ENCODE data around the gene TP73.

Gene TP73

DNA sequence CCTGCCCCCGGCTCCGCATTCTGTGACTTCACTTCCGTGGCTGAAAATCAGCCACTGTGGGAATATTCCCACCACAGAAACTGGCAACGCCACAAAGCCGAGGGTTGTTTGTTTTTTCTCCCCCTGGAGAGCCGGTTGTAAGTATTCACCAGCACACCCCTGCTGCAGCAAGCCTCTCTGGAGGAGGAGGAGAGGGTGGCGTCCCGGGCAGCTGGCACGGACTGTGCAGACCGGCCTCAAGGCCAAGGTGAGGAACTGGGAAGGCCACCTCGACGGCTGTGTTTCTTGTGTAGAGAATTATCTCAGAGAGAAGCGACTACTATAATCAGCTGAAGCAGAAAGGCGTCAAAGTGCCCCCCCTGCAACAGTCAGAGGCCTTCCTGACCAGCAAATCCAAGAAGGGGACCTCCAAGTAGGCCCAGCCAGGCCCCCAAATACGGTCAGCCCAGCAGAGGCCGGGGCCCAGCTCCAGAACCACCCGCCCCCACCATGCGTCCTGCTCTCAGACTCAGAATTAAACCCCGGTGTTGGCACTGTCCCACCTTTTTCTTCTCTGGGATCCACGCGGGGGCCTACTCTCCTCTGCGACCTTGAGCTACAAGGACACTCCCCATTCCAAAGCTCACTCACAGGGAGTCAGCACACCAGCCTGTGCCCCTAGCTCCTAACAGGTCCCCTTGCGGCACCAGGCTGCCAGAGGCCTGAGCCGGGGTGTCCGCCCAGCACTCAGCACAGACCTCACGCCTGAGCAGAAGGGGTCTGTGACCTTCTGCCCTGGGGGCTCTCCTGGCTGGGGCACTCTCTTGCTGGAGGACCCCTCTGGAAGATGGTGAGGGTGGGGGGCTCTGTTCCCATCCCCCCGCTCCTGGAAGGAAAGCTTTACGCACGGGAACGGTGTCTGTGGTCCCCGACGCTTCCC is 119.1 kb downstream of the TP73 start:
- peak in 2 of 3 experiments; percentile 44 to 49 for DNase-seq

DNA sequence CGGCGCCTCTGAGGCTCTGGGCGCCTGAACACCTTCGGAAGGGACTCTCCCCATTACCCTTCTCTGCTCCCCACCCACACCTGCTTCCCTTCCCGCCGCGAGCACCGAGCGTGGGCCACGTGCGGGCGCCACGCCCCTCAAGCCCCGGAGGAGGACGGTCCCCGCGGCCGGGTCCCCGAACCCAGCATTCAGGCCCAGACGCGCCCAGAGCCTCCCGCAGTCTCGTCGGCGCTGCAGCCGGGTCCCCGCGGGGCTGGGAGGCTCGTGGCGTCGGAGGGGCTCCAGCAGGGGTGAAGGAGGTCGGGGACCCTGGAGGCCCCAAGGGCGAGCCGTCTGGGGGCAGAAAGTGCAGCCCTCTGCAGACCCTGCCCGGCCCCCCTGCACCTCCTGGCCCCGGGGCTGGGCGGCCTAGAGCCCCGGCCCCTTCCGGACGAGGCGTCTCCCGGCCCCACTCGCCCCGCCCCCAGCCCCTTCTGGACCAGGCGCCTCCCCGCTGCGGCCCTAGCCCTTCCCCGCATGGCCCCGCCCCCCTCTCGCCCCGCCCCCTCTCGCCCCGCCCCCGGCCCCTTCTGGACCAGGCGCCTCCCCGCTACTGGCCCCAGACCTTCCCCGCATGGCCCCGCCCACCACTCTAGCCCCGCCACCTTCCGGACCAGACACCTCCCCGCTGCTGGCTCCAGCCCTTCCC is 119.9 kb downstream of the TP73 start:
- peak; percentile 67 to 85 (median 81) for DNase-seq

DNA sequence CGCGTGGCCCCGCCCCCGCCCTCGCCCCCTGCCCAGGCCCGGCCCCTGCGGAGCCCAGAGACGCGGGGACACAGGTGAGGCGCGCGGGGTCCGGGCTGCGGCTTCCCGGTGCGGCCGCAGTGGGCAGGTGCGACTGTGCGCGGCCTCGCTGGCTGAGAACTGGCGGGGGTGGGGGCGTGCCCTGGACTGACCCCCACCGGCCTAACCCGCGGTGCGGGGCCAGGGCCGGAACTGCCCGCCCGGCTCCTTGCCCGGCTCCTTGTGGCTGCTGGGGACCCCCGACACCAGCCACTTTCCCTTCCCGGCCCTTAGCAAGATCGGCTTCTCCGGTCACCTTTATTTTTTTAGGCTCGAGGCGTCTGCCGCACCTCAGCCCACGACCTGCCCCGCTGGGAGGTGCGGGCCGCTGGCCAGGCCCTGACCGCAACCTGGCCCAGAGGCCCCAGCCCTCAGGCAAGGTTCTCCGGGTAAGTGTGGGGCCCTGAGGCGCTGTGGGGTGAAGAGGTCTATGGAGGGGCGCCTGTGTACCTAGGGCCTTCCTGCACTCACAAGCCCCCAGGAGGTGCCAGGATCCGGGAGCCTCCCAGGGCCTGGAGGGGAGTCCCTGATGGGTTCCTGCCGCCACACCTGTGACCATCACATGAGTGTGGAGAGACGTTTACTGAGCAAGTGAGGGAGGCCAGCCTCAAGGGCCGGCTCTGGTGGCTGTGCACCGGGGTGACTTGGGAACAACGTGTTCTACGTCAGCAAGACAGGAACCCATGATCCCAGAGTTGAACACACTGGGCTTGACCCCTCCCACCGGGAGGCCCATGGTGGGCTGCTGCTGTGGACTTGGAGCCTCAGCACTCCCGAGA is 120.6 kb downstream of the TP73 start, which contains the start of gene SMIM1:
Gene SMIM1 (plus strand): TSS at position 35 of the 857 bp plus-strand sequence. CDS start 2,625 bp downstream, outside the sequence.
- DNase-seq, result peak in 2 of 3 experiments; percentile 17 to 28

DNA sequence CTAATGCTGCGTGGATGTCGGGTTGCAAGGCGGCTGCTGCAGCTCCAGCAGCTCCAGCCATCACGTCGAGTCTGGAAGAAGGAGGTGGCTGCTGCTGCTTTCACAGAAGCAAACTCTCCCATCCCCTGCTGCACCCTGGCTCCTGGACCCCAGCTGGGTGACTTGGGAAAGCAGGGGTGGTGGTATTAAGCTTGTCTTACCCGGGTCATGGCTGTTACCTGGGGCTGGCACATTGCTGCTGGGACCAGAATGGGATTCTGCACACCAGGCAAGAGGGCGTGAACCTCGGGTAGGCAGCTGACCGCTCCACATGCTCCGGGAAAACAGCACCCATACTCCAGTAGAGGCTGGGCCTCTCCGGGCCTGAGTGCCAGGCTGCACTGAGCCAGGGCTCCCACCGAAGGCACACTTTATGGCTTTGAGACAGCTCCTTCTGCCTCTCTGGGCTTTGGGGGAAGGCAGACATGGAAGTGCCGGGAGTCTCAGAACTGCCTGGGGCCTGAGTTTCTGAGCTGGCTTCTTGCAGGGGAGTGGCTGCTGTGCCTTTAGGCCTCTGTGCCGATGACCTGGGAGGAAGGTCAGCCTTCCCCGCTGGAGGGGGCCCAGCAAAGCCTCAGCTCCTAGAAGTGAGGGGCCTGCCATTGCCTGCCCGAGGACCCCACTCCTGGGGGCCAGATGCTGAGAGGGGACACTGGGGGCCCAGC is 121.4 kb downstream of the TP73 start:
- DNase-seq, result no peak

DNA sequence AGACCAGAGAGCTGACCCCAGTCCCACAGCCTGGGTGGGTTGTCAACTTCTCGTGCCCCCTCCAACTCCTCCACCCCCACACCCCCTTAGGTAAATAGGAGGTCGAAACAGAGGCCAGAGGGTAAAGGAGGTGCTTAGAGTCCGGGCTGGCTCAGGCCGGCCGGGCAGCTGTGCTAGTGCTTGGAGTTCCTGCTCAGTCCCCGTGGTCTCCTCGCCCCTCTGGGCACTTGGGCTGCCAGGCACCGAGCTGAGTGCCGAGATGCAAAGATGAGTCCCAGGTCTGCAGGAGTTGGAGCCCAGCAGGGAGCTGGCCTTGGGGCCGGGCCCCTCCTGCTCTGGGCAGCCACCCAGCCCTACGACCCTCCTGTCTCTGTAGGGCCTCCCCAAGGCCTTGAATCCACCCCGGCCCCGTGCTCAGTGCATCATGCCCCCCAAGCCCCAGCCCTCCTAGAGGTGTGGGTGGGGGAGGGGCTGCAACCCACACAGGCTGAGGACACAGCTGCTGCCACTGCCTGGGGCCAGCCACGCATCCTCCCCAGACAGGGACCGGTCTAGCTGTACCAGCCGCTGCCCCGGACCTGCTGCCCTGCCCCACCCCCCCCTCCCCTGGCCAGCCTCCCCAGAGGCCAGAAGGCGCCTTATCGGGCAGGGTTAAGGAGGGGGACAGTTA is 122.1 kb downstream of the TP73 start:
- no peak for DNase-seq

DNA sequence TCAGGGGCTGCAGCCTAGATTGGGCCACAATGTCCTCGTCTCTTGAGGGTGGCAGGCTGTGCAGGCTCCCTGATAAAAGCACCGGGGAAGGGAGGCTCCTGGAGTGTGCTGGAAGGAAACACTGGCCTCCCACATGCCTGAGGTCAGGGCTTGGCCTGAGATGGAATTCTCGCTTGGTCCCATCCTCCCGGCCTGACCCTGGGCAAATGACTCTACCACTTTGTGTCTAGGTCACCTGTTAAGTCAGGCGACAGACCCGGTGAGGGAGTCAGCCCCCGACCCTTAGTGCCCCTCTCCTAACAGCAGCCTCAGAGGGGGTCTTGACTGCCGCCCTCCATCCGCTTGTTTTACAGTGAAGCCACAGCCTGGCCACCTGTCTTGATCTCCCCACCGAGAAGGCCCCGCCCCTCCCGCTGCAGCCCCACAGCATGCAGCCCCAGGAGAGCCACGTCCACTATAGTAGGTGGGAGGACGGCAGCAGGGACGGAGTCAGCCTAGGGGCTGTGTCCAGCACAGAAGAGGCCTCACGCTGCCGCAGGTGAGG is 122.7 kb downstream of the TP73 start:
- DNase-seq, result peak in 1 of 3 experiments; percentile 71

DNA sequence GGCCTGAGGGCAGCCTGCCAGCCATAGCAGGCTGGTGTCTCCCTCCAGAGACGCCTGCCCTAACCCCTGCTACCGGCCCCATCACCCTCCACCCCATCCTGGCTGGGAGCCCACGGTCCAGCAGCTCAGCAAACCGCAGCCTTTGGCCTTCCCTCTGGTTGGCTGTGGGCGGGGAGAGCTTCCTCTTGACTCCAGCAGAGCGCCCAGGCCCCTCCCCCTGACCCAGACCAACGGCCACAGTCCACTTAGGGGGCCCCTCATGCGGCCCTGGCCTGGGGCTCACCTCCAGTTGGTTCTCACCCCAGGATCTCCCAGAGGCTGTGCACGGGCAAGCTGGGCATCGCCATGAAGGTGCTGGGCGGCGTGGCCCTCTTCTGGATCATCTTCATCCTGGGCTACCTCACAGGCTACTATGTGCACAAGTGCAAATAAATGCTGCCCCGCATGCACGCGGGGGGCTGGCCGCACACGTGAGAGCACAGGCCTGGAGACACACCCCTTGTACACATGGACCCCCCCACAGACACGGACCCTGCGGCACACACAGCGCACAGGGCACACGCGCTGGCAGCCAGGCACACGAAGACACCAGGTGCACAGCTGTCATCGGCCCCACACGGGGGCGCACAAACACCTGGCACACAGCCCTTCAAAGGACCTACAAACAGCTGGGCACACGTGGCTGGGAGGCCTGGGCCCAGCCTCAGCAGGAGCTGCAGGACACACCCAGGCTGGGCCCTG is 123.3 kb downstream of the TP73 start:
- DNase-seq, result peak; percentile 67 to 85 (median 70)

DNA sequence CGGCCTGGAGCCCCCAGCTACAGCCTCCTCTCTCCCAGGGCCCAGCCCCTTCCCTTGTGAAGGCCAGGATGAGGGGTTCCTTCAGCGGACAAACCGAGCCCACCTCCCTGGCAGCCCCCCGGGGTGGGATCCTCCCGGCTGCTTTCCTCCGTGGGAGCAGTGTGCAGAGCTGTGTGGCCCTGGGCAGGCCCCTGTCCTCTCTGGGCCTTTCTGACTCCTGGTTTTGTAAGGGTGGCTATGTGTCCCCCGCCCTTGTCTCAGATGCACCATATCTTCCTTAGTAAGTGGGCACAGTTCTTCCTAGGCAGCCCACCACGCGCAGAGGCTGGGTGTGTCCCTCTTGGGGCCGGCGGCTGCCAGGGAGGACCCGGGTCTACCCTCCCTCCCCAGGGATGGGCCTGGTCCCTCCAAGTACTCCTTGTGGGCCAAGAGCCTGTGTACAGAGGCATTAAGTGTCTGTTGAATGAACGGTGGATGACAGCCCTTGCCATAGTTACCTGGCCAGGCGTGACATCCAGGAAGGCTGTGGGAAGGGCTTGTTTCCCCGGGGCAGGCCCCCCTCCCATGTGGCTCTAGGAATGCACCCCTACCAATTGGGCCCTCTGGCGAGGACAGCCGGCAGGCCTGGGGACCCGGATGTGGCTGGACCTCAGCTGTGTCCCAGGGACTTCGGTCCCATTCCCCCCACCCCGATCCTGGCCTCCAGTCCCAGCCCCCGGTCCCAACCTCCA is 124.1 kb downstream of the TP73 start:
- peak in 1 of 3 experiments; percentile 72 for DNase-seq

DNA sequence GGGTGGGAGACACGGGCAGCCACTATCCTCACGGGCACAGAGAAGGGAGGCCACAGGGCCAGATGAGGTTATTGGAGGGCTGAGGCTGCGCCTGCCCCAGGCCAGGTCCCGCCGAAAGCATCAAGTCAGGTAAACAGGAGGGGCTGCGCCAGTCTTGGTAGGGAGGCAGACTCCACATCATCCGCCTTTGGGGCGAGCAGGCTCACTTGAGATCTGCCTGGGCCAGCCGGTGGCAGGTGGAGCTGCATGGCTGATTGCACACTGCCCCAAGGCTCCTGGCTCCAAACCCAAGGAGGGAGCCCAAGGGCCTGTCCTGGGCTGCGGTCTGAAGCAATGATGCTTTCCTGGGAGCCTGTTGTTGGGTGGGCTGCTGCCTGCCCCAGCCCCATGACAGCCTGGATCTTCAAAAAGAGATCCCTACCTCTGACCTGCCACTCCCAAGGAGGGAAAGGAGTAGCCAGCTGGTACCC is 124.8 kb downstream of the TP73 start:
- no peak for DNase-seq

DNA sequence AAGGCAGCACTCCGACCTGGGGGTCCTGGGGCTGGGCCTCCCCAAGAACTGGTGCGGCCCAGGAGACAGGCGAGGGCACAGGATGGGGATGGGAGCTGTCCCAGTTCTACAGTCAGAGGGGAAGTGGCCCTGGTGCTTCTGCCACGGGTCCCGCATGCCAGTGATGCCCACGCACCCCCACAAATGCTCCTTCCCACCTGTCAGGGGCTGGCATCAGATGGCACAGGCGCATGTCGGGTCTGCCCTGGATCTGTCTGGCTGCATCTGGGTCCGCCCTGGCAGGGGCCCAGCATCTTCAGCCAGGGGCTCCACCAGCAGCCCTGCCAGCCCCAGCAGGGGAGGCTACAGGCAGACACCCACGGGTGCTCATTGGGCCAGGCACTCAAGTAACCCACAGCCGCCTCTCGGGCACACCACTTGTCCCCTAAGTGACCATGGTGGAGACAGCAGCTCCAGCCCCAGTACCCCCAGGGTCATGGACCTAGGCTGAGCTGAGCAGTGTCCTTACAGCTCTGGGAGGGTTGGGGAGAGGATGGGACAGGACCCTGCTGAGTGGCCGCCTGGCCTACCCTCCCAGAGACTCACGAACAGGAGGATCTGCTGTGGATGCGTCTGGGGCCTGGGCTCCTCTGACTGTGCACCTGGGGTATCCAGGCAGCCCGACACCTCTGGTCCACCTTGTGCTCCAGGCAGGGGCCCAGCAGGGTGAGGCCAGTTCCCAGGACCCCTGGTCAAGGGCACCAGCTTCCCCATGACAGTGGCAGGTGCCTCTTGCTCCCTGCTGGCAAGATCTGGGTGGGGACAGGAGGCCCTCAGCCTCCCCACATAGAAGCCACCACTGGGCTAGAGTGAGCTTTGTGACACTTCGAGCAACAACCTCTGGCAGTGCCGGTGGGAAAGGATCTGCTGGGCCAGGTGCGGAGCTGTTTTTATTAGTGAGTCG is 125.6 kb downstream of the TP73 start:
- peak in 1 of 3 experiments; percentile 5 for DNase-seq

DNA sequence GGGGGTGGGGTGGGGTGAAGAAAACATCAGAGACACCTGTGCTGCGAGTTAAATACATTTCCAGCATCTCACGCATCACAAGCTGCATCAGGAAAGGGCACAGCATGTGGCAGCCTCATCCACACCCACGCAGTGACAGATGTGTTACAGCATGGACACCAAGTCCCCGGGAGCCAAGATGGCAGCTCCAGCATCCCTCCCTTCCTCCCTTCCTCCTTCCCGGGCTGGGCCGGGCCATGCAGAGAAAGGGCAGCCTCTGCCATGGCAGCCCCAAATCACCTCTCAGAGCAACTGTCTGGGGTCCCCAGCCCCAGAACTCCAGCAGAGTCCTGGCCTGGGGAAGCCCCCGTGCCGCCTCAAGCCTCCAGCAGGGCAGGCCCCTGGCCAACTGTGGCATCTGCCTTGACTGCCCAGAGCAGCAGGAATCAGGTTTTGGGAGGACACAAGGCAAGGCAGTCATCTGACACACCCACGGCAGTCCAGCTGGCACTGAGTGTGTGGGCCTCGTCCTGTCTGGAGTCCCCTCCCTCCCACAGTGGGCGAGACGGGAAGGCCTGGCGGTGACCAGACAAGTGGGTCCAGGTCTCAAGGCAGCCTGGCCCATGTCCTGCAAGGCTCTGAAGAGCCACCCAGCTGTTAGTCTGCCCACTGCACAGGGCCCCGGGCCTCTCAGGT is 126.4 kb downstream of the TP73 start:
- DNase-seq, result no peak

DNA sequence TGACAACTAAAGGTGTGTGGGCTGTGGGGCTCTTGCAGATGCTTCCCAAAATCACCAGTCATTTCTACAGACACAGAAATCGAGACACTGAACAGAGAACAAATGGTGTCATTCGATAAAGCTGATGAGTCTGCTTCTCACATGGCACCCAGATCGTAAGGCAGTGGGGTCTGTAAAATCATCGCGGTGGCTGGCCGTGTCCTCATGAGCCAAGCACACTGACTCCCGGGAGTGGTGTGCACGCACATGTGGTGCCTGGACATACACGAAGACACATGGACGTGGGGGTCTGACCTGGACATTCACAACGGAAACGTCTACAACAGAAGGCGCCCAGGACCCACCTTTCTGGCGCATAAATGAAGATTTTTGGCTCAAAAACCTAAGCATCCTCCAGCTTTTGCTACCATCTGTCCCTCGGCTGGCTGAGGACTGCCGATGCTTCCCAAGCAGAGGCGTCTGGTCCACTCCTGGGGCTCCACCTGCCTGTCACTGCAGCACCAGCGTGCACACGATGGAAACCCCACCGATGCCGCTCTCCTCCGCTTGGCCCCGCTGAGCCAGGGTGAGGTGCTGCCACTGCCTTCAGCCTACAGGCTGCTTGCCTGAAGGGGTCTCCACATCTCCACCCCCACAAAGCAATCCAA is 127.1 kb downstream of the TP73 start:
- DNase-seq, result no peak

DNA sequence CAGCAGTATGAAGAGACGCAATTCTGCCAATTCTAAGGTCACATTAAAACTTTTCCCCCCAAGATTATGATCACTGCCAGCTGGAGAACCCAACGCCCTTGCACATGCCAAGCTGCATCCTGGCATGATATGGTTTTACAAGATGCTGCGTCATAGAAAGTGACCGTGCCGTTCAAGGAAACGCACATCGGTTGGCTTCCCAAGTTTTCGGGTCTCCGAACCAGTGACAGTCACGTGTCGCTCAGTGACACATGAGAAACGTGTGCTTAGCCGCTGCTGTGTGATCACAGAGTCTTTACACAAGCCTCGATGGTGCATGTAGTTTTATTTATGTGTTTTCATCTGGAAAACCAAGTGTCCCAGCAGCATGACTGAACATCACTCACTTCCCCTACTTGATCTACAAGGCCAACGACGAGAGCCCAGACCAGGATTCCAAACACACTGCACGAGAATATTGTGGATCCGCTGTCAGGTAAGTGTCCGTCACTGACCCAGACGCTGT is 127.6 kb downstream of the TP73 start:
- DNase-seq, result no peak

DNA sequence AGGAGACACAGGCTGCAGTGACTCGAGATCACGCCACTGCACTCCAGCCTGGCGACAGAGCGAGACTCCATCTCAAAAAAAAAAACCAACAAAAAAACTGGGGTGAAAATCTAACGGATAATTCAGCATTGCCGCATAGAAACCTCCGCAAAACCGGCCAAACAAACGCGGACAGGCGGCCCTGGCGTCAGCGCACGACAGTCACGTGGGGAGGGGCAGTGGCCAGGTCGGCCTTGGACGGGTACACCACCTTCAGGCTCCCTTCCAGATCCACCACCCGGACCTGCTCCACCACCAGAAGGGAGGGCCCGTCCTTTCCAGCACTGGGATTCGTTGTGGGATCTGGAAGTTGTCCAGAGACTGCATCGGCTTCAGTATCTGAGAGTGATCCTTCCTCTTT is 128.6 kb downstream of the TP73 start:
- DNase-seq, result no peak

DNA sequence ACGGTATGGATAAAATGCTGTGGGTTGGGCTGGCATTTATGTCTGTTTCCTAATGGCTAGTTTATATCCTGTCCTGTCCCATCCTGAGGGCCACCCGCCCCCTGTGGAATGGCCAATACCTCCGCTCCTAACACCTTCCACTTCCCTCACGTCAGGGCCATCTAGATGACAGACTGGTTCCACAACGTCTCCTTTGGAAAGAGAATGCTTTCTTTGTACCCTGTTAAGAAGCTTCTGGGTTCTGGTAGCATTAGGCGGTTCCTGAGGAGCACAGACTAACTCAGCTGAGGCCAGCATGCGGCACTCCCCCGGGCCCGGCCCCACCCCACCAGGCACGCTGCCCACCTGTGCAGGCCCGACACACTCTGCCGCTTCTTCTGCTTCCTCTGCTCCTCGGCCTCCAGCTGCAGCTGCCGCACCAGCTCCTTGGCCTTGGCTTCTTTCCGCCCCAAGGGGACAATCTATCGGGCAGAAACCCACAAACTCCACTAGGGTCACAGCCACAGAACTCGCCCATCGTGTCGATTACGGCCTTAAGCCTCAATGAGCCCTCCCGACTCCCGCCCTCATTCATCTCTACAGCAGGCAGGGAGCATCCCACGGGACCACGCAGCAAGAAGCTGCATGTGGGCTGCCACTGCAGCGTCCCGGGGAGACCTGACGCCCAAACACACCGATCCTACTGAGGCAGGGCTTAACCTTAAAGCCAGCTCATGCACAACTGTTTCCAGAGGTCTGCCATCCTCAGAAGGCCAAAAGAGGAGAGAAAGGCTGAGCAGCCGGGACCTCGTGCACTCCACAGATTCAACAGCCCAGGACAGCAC is 131.5 kb downstream of the TP73 start:
- no peak for DNase-seq

DNA sequence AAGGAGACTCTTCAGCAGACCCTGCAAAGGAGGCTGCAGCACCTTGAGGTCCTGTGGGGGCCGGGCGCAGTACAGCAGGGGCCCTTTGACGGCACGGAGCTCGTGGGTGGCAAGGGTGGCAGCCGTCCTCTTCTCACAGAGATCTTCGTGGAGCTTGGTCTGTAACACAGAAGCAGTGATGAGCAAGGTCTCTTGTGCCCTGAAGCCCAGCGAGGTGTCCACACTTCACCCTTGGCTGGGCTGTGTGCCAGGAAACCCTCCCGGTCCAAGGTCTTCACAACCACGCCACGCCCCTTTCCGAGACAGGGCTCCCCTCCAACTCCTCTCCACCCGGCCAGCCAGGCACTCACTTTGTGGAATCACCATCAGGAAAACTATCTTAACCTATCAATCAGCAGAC is 132.7 kb downstream of the TP73 start:
- no peak for DNase-seq

All from NCI-H1417 (cell line).